HG03103 (cell line): ENCODE results near the gene VSTM4.

Source experiments
- ATAC-seq: cut with Tn5 transposase; IDR thresholded peaks from one replicate; pipeline ENCODE4 v1.9.1; 2021; ENCODE audit warnings: low read depth; ENCODE audit not compliant: unreplicated experiment

The VSTM4 gene

DNA sequence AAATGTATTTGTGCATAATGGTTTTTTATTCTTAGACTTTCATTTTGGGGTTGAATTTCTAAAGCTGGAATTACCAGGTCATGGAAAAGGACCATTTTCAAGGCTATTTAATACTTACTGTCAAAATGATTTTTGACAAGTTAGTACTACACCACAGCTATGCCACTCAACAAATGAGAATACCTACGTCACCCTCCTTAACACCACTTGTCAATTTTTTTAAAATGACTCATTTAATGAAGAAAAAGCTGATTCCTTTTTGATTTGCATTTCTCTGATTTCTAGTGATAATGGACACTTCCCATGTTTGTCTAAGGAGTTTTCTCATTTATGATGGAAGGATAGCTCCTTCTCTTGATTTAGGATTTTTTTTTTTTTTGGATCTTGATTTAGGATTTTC, 63.3 kb downstream of the VSTM4 start:
- no peak for ATAC-seq

DNA sequence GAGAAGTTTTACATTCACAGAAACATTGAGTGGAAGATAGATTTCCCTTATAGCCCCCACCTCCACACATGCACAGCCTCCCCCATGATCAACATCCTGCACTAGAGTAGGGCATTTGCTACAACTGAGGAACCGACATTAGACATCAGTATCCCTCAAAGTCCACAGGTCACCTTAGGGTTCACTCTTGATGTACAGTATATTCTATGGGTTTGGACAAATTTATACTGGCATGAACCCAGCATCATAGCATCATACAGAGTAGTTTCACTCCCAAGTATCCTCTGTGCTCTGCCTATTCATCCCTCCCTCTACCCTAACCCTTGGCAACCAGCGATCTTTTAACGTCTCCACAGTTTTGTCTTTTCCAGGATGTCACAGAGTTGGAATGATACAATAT, 64.4 kb downstream of the VSTM4 start:
- ATAC-seq, result no peak

DNA sequence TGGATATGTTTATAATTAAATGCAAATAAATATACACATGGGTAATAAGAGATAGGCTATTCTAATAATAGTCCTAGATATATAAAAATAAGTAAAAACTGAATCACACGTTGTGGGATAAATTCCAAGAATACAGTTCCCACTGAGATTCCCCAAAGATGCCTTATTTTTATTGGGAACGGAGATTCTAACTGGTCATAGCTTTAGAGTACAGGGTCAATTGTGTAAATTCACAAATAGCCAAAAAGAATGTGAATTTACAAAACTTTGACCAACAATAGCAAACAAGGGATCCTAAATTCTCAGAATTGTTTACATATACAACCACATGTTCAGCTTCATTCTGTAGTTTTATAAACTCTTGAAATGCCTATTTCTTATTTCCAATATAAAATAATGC, 65.0 kb downstream of the VSTM4 start:
- ATAC-seq, result no peak

DNA sequence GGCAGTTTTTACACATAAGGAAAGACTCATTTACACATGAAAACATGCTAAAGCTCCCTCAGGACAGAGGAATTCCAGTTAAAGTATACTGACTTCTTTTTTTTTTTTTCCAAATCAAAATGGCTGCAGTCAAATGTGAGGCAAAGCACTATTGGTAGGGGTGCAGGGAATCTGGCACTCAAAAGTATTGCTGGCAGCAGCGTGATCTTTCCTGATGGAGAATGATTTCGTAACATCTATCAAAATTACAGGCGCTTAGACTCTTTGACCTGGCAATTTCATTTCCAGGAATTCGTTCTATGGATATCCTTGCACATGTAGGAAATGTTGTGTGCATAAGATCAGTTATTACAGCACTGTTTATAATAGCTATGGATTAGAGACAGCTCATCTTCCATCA, 65.7 kb downstream of the VSTM4 start:
- no peak for ATAC-seq

DNA sequence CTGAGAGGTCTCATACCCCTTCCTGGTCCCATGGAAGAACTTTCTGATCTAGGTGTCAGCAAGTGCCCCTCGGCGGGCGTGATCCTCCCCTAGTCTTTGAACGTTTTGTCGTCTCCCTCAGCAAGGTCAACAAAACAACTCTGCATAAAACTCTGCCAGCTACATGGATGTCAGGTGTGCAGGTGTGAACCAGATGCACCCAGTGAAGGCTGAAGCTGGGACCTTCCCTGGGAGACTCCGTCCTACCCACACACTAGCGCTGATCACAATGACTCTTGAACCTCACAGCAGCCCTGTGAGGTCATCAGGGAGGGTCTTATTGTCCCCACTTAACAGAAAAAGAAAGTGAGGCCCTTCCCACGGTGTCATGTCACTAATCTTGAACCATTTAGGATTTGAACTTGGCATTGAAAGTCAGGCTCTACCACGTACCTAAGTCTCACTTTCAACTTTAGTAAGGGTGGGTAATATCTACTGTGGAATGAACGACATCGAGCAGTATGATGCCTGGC, 68.1 kb downstream of the VSTM4 start:
- ATAC-seq, result no peak

DNA sequence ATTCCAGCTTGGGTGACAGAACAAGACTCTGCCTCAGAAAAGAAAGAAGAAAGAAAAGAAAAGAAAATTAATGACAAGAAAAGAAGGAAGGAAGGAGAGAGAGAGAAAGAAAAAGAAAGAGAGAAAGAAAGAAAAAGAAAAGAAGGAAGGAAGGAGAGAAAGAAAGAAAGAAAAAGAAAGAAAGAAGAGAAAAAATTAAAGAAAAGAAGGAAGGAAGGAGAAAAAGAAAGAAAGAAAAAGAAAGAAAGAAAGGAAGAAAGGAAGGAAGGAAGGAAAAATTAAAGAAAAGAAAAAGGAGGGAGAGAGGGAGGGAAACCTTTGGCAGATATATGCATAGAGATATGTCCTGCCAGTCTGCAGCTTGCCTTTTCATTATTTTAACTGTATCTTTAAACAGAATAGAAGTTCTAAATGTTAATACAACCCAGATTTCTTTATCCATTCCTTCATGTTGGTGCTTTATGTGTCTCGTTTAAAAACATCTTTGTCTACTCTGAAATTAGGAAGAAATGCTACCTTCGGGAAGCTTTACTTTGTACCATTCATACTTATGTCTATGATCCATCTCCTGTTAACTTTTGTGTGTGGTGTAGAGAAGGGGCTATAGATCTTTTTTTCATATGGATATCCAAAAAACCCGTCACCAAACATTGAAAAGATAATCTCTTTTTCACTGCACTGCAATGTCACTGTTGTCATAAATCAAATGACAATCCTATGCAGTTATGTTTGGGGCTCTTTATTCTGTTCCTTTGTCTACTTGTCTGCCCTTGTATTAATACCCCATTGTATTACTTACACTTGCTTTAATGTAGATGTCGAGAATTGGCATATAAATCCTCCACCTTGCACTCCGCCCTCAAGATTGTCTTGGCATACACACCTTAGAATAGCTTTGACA, 70.8 kb downstream of the VSTM4 start:
- no peak for ATAC-seq

DNA sequence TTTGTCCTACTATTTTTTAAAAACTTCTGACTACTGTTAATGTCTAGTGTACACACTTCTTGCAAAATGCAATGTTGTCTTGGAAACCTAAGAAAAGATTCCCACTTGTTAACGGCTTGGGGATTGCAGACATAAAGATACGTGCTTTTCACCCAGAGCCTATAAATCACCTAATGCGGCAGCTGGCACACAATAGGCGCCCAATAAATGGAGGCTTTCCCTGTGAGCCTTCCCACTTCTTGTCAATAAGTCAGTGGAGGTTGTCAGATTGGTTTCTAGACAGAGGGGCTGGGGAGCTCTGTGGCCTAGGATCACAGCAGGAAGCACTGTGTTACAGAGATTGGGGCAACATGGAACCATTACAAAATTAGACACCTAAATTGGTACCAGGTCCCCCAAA, 74.7 kb downstream of the VSTM4 start:
- no peak for ATAC-seq

DNA sequence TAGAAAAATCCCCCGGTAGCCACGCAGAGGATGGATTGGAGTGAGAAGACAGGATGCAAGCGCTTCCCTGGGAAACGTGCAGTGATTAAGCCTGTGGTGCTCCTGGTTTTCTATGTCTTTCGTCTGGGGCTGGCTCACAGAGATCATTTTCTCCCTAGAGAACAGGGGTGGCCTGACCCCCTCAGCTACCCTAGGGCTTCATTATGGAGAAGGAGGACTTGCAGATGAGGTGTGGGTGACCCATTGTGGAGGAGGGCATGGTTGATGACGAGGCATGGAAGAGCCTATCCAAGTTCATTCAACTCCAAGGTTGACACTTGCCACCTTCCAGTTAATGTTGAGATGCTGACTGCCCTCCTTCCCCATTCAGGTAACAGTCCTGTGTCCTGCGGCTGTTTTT, 75.9 kb downstream of the VSTM4 start:
- no peak for ATAC-seq

DNA sequence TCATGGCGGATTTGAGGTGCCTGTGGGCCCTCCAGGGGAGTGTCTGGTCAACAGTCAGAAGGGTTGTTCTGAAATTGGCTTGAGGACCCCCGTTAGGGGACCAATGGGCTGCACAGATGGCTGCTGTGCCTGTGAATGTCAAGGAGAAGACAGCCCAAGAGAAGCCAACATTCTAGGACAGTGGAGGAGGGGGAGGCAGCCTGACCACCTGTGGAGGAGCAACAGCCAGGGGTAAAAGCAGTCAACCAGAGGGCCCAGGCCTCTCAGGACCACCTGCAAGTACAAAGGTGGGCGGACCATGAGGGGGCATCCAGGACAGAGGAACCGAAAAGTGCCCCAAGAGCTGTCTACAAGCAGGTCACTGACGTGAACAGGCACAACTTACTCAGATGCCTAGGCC, 76.6 kb downstream of the VSTM4 start:
- ATAC-seq, result no peak

DNA sequence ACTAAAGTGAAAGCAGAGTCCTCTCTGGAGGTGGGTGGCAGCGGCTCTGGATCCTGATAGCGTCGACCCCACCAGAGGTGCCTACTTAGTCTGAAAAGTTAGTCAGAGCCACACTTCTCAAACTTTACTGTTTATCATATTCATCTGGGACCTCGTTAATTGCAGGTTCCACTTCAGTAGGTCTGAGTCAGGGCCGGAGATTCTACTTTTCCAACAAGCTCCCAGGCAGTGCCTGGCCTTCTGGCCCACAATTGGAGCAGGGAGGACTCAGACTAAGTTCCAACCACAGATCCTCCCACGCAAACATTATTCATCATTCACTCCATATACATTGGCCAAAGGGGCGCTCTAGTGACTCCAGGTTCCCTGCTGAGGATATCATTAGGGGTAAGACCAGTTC, 78.1 kb downstream of the VSTM4 start:
- no peak for ATAC-seq

DNA sequence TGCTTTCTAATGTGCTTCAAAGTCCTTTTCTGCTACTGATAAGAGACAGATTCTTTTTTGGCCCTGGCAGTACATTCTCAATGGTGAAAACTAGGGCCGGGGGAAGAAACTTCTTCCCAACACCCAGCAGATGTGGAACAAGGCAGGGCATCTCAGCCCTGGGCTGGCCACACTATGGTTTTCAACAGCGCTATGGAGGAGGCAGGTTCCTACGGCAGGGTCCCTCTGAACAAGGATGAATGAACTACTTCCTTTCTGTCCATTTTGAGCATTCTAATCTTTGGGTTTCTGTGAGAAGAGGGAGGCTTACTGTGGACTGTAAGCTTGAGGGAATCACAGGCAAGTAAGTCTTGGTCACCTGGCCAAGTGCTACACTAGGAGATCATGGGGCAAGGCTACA, 78.7 kb downstream of the VSTM4 start:
- no peak for ATAC-seq

DNA sequence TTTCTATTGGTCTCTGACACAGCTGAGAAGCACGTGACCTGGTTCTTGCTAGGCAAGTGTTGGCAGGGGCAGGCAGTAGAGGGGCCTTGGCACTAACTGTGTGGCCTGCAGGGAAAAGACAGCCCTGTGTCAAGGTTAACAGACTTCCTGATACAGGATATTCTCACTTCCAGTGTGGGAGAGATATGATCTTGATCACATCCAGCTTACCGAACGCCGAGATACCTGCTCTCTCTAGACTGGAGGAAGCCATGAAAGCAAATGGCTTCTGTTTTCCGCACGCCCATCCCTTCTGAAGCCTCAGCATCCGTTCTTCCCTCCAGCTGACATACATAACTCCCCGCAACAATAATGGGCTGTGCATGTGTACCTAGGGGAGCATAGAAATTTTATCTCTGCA, 79.4 kb downstream of the VSTM4 start:
- no peak for ATAC-seq

DNA sequence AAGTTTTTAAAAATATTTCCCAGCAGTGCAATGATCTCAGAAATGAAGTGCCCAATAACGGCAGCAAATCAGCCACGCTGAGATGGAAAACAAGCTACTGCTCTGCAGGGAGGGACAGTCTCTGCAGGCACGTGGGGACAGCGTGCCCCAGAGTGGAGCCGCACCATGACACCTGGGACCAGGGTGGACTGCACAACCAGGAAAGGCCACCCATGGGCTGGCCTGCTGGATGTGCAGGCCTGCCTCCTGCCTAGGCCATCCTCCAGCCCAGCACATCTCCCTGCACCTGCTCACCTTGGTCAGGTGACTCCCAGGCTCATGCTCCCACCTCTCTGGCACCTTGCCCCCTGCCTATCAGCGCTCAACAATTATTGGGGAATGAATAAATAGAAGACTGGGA, 80.4 kb downstream of the VSTM4 start:
- no peak for ATAC-seq

DNA sequence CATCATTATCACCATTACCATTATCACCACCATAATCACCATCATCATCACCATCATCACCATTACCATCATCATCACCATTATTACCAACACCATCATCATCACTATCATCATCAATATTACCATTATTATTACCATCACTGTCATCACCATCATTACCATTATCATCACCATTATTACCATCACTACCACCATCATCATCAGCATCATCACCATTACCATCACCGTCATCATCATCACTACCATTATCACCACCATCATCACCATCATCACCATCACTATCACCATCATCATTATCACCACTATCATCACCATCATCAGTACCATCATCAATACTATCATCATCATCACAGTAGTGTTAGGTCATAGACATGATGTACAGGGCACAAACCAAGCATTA, 81.4 kb downstream of the VSTM4 start:
- no peak for ATAC-seq

DNA sequence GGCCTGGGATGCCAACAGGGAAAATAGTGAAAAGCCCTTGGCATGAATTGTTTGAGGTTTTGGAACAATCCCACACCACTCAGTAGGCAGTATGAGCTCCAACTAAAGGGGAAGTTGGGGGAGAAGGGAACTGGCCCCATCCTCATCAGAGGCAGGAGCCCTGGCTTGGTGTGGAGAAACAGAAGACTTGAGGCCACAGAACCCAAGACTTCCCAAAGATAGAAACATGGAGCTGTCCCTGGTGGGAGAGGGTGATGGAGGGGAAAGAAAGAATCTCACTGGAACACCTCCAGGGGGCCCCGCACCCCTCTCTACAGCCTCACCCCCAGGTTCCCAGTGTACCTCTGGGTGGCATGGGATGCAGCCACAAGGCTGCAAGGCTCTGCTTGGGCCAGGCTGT, 85.7 kb downstream of the VSTM4 start:
- ATAC-seq, result no peak

DNA sequence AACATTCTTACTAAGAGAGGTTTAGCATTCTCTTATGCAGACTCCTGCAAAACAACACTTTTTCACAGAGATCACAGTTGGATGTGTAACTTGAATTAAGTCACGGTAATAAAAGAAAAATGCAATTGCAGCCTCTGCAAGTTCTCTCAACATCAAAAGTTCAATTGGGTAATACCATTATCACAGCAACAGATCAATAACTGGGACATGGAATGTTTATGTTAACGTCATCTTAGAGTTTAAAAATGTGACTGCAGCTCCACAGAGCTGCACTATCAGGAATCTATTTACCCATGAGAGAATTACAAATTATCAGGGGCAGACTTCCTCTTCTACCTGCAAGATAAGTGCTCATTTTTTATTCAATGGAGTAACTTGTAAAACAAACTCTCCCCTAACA, 86.7 kb downstream of the VSTM4 start:
- no peak for ATAC-seq

DNA sequence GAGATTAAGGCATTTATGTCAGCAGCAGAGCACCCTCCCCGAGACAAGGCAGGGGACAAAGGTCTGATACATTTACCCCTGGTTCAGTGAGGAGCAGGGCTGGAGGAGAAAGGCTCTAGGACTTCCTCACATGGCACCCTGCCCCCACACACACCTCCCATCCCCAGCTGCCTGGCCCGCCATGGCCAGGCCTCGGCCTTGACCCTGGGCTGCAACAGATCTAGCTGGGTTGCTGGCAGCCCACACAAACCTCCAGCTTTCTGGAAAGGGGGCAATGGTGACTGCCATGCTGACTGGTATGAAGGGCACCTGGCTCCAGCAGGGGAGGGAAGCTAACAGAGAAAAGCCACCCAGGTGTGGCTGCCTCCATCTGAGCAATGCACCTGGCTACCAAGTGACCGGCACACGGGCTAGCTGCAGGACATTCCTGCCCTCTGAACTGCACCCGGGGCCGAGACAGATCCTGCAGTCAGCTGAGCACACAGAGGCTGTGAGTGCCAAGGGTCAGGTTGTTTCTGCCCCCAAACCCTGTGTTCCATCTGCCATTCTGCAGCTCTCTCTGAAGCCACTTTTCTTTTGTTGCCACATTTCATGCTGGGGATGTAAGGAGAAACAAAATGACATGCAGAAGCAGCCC, 89.9 kb downstream of the VSTM4 start:
- ATAC-seq, result no peak

DNA sequence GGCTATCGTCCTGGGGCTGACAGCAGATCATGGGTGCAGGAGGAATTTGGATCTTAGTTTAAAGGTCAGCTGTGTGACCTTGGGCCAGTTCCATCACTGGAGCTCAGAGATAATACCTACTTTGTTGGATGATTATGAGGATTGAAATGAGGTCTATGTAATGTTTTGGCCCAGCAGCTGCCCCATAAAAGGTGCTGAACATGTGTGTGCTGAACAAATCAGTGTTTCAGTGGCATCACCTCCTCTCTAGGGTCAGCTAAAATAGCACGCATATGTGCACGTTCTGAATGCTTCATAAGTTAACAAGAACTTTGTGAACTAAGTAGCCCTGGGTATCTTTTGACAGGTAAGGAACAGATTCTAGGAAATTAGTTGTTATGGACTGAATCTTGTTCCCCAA, 90.8 kb downstream of the VSTM4 start:
- no peak for ATAC-seq

DNA sequence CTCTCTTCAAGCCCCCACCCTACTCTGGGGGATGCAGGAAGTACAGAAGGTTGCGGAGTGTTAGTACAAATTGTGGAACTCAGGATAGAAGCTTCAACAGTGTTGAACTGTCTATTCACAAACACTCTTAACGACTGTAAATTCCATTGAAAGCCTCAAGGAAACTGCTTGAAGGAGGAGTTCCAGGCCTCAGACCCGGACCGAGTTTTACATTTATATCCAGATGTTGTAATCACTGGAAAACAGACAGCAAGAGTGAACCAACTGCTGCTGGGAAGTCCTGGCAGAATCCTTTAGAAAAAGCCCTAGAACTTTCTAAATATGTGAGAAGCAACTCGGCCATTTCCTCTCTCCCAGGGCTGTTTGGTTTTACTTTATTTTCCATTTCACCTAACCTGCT, 91.6 kb downstream of the VSTM4 start:
- no peak for ATAC-seq

DNA sequence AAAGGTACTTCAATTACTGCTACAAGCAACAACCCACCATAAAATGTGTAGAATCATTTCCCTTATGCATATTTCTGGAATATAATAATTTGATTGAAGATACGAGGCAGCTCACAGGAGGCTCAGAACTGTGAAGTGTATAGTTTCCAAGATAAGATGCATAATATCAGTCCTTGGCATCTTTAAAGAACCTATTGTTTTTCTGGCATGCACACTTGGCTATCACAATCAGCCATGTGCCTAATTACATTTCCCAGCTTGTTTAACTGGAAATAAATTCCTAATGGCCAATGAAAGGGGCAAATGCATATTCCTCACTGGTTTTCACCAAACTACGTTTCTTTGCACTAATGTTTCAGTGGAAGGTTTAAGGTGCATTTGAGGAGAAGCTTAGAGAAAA, 92.3 kb downstream of the VSTM4 start:
- no peak for ATAC-seq

DNA sequence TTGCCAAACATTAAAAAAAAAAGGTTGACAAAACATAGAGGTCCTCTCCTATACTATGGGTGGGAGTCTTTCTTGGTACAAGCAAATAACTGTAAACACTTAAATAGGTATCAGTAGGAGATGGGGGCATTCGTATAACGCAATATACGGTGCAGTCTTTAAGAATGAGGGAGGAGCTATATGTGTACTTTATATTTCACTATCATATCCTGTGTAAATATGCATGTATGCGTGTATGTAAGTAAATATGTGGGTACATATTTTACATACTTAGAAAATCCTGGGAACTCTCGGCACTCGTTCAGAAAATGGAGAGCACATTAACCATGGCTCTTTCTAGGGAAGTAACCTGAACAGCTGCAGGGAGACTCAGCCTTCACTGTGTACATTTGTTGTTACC, 93.6 kb downstream of the VSTM4 start:
- no peak for ATAC-seq

DNA sequence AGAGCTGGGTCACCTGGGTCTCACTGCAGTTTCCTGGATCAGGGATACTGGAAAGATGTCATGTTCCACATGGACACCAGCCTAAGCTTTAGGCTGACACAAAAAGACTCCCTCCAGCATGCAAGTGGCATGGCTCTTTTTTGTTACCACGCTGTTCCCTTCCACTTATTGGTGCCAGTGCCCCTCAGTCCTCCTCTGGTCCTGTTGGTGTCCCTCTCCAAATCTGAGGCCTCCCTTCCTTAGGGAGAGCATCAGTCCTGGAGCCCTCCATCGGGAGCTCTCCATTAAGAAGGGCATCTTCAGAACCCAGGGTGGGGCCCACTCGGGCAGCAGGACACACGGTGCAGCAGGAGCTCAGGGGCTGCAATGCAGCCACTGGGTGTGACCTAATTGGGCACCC, 99.6 kb downstream of the VSTM4 start:
- no peak for ATAC-seq
